WTC11 (cell line): ENCODE results near the gene GLT8D2. TPM values are rescaled to one million over a fixed set of nuclear protein-coding genes. Genes with fewer than 3 reads are reported as not detected.

Source experiments
- ATAC-seq: fragments of 200-7000 bp; cut with Tn5 transposase; 2 replicates; pipeline ENCODE4 v1.10.0; 2021; ENCODE audit warnings: mild to moderate bottlenecking, moderate library complexity
- CTCF ChIA-PET: fragments of 300-600 bp; sonication (Branson Sonifier 250); formaldehyde crosslinking; loops from one replicate; lab custom pipeline; 2021; ENCODE audit warnings: antibody characterized with exemption; lab: Charles Lee
- POLR2A ChIA-PET: fragments of 350-600 bp; sonication (Branson Sonifier 250); formaldehyde crosslinking; loops from one replicate; lab custom pipeline; 2021; ENCODE audit warnings: antibody characterized with exemption; lab: Charles Lee
- DNase-seq: peaks from one replicate; pipeline ENCODE4 v3.0.0; 2021; ENCODE audit warnings: low spot score
- H3K27ac Mint-ChIP-seq: 2 replicates; pipeline ENCODE4 v1.8.0; 2021; ENCODE audit warnings: mixed read lengths
- H3K27me3 Mint-ChIP-seq: 2 replicates; pipeline ENCODE4 v1.8.0; 2021; ENCODE audit warnings: low read depth, mild to moderate bottlenecking, moderate library complexity, mixed read lengths
- H3K36me3 Mint-ChIP-seq: 2 replicates; pipeline ENCODE4 v1.8.0; 2021; ENCODE audit warnings: mixed read lengths
- H3K4me1 Mint-ChIP-seq: 2 replicates; pipeline ENCODE4 v1.8.0; 2022; ENCODE audit warnings: mixed read lengths
- H3K4me3 Mint-ChIP-seq: 2 replicates; pipeline ENCODE4 v1.8.0; 2021; ENCODE audit warnings: mild to moderate bottlenecking, moderate library complexity, mixed read lengths
- H3K9me3 Mint-ChIP-seq: 2 replicates; pipeline ENCODE4 v1.8.0; 2021; ENCODE audit warnings: mixed read lengths
- CREB1 ChIP-seq: sonication (generic); formaldehyde crosslinking; IDR thresholded peaks from 2 replicates; pipeline ENCODE4 v1.8.0; 2023; ENCODE audit warnings: mild to moderate bottlenecking, missing genetic modification reagents
- CREM ChIP-seq: sonication (generic); formaldehyde crosslinking; IDR thresholded peaks from 2 replicates; pipeline ENCODE4 v1.8.1; 2022; ENCODE audit warnings: mild to moderate bottlenecking, missing genetic modification reagents, moderate library complexity
- E2F1 ChIP-seq: sonication (generic); formaldehyde crosslinking; IDR thresholded peaks from 2 replicates; pipeline ENCODE4 v1.8.0; 2022; ENCODE audit warnings: mild to moderate bottlenecking, missing genetic modification reagents
- FOXP1 ChIP-seq: sonication (generic); formaldehyde crosslinking; IDR thresholded peaks from 2 replicates; pipeline ENCODE4 v1.8.0; 2022; ENCODE audit warnings: missing genetic modification reagents, mild to moderate bottlenecking, moderate library complexity, borderline replicate concordance
- GRHL2 ChIP-seq: fragments of 250-450 bp; sonication (Bioruptor Pico); IDR thresholded peaks from 2 replicates; pipeline ENCODE4 v1.8.0; 2022; ENCODE audit warnings: mild to moderate bottlenecking, moderate library complexity; ENCODE audit not compliant: insufficient replicate concordance, severe bottlenecking
- GTF2I ChIP-seq: fragments of 250-450 bp; sonication (Bioruptor Pico); conservative IDR thresholded peaks from 2 replicates; pipeline ENCODE4 v1.4.0; 2021; ENCODE audit warnings: mild to moderate bottlenecking
- MAX ChIP-seq: sonication (generic); formaldehyde crosslinking; IDR thresholded peaks from 2 replicates; pipeline ENCODE4 v1.8.0; 2022; ENCODE audit warnings: mild to moderate bottlenecking, missing genetic modification reagents
- NR1H2 ChIP-seq: sonication (generic); formaldehyde crosslinking; IDR thresholded peaks from 2 replicates; pipeline ENCODE4 v1.9.0; 2021; ENCODE audit warnings: mild to moderate bottlenecking, moderate library complexity, missing genetic modification reagents
- NR2C2 ChIP-seq: sonication (generic); formaldehyde crosslinking; IDR thresholded peaks from 2 replicates; pipeline ENCODE4 v1.8.0; 2022; ENCODE audit warnings: mild to moderate bottlenecking, missing genetic modification reagents
- TEAD4 ChIP-seq: sonication (generic); formaldehyde crosslinking; IDR thresholded peaks from 2 replicates; pipeline ENCODE4 v1.8.0; 2022; ENCODE audit warnings: mild to moderate bottlenecking, missing genetic modification reagents
- TP53 ChIP-seq: sonication (generic); formaldehyde crosslinking; IDR thresholded peaks from 2 replicates; pipeline ENCODE4 v1.8.1; 2023; ENCODE audit warnings: mild to moderate bottlenecking, missing genetic modification reagents
- USF1 ChIP-seq: sonication (generic); formaldehyde crosslinking; IDR thresholded peaks from 2 replicates; pipeline ENCODE4 v1.8.0; 2022; ENCODE audit warnings: mild to moderate bottlenecking, missing genetic modification reagents
- ZBTB43 ChIP-seq: sonication (generic); formaldehyde crosslinking; IDR thresholded peaks from 2 replicates; pipeline ENCODE4 v1.8.1; 2023; ENCODE audit warnings: mild to moderate bottlenecking, missing genetic modification reagents
- ZNF232 ChIP-seq: sonication (generic); formaldehyde crosslinking; IDR thresholded peaks from 2 replicates; pipeline ENCODE4 v1.8.0; 2022; ENCODE audit warnings: mild to moderate bottlenecking, missing genetic modification reagents
- ZNF281 ChIP-seq: sonication (generic); formaldehyde crosslinking; IDR thresholded peaks from 2 replicates; pipeline ENCODE4 v1.8.0; 2023; ENCODE audit warnings: mild to moderate bottlenecking, missing genetic modification reagents
- ZNF416 ChIP-seq: fragments of 250-450 bp; sonication (Bioruptor Pico); IDR thresholded peaks from 2 replicates; pipeline ENCODE4 v1.9.0; 2021; ENCODE audit warnings: mild to moderate bottlenecking, inconsistent platforms
- ZNF532 ChIP-seq: fragments of 250-450 bp; sonication (Bioruptor Pico); IDR thresholded peaks from 2 replicates; pipeline ENCODE4 v1.9.0; 2021; ENCODE audit warnings: mild to moderate bottlenecking, borderline replicate concordance
- ZSCAN18 ChIP-seq: fragments of 250-450 bp; sonication (Bioruptor Pico); IDR thresholded peaks from 2 replicates; pipeline ENCODE4 v2.1.2; 2022; ENCODE audit warnings: mild to moderate bottlenecking, moderate library complexity
- total RNA-seq: library from RNA; stranded (reverse); gene quantifications from 3 replicates; pipeline ENCODE4 v1.2.3, GENCODE V29; 2021

Gene GLT8D2
- total RNA-seq, 1 experiment from 2014 or later = 4.5 TPM

- no peak for TF ChIP-seq ZNF416 (CRISPR knock-in tag)
- no peak for TF ChIP-seq ZNF281
- no peak for TF ChIP-seq ZSCAN18 (CRISPR knock-in tag)
- TF ChIP-seq ZBTB43 (CRISPR knock-in tag) = no peak
- no peak for TF ChIP-seq CREM (CRISPR knock-in tag)
- ChIA-PET CTCF (interaction anchor here (1.2 kb wide), 1 partner anchor 48 kb away, joined by 5 read pairs; no protein-coding TSS in a partner anchor), POLR2A (no interaction called here)
- peaks cover 16% of the 10 kb centered on the region for H3K4me1 Mint-ChIP-seq
- H3K9me3 Mint-ChIP-seq = no peaks in the 10 kb centered on the region
- peaks cover 28% of the 10 kb centered on the region for H3K27me3 Mint-ChIP-seq
- DNase-seq (no peak), ATAC-seq (no peak)
- no peak overlapping the region for H3K27ac Mint-ChIP-seq
- no peaks in the 10 kb centered on the region for H3K36me3 Mint-ChIP-seq
- no peak overlapping the region for H3K4me3 Mint-ChIP-seq
Observed at GRCh38 chr12:104060791-104061190, 10.8 kb upstream of the GLT8D2 start.

GRCh38 chr12:104059963-104060362 lies 10.0 kb upstream of the GLT8D2 start:
- no peak for ATAC-seq
- Mint-ChIP-seq H3K9me3 (no peaks in the 10 kb centered on the region), H3K27me3 (peaks cover 20% of the 10 kb centered on the region), H3K27ac (no peak overlapping the region), H3K4me3 (no peak overlapping the region), H3K4me1 (peaks cover 19% of the 10 kb centered on the region), H3K36me3 (no peaks in the 10 kb centered on the region)
- POLR2A ChIA-PET = no interaction called here
- CTCF ChIA-PET = interaction anchor here (1.2 to 3.3 kb wide), 2 partner anchors 49 kb away, joined by 5 to 73 read pairs; no protein-coding TSS in a partner anchor
- DNase-seq = no peak
- TF ChIP-seq GRHL2 = no peak
- no peak for TF ChIP-seq ZNF532 (CRISPR knock-in tag)
- TF ChIP-seq TEAD4 (CRISPR knock-in tag) = no peak
- TF ChIP-seq TP53 (CRISPR knock-in tag) = no peak
- no peak for TF ChIP-seq GTF2I (CRISPR knock-in tag)
- no peak for TF ChIP-seq MAX
- TF ChIP-seq USF1 (CRISPR knock-in tag) = no peak
- no peak for TF ChIP-seq E2F1 (CRISPR knock-in tag)
- TF ChIP-seq ZNF232 (CRISPR knock-in tag) = no peak
- TF ChIP-seq CREB1 (CRISPR knock-in tag) = no peak
- TF ChIP-seq FOXP1 (CRISPR knock-in tag) = no peak
- no peak for TF ChIP-seq NR1H2 (CRISPR knock-in tag)
- TF ChIP-seq NR2C2 (CRISPR knock-in tag) = no peak
- TF ChIP-seq ZNF281 = no peak
